Activated gamma-delta T cell treated with Interleukin-2 at 50 U/mL for 16 hours (primary cell): Measurements from ENCODE around the gene ARMCX6.
"Not testable (repeated sequence)": the region's sequence is repeated elsewhere in the genome, so short reads cannot be mapped to it uniquely, and the experiment has no call there.

Source experiments
- DNase-seq: peaks from one replicate; pipeline ENCODE4 v3.0.0-alpha.2; 2020

The ARMCX6 gene

GRCh38 chrX:101617211-101618191 lies at the start of gene ARMCX6:
Gene ARMCX6 (minus strand): TSS chrX:101618000. CDS start chrX:101616620, 1,380 bp downstream.
- DNase-seq, result peak; percentile 59

- DNase-seq, result no peak
Observed at GRCh38 chrX:101659601-101660063, 41.8 kb upstream of the ARMCX6 start, which contains the start of gene ARMCX2. Gene ARMCX2 (minus strand): TSS chrX:101659850. CDS start chrX:101657588, 2,262 bp downstream.

GRCh38 chrX:101658661-101659491 lies 41.1 kb upstream of the ARMCX6 start:
- DNase-seq, result peak; percentile 42

GRCh38 chrX:101657495-101657894 lies 39.7 kb upstream of the ARMCX6 start:
- DNase-seq, result no peak

GRCh38 chrX:101656817-101657216 lies 39.0 kb upstream of the ARMCX6 start:
- DNase-seq, result no peak

GRCh38 chrX:101655534-101655933 lies 37.7 kb upstream of the ARMCX6 start:
- DNase-seq, result no peak

- not testable (repeated sequence) for DNase-seq
Observed at GRCh38 chrX:101647716-101648115, 29.9 kb upstream of the ARMCX6 start.

GRCh38 chrX:101642093-101642492 lies 24.3 kb upstream of the ARMCX6 start:
- DNase-seq, result no peak

- DNase-seq, result no peak
Observed at GRCh38 chrX:101639583-101639982, 21.8 kb upstream of the ARMCX6 start.

- no peak for DNase-seq
Observed at GRCh38 chrX:101619364-101619763, 1.6 kb upstream of the ARMCX6 start.

GRCh38 chrX:101605728-101606127 lies 12.1 kb downstream of the ARMCX6 start:
- DNase-seq, result no peak

- no peak for DNase-seq
Observed at GRCh38 chrX:101605146-101605545, 12.7 kb downstream of the ARMCX6 start.

- no peak for DNase-seq
Observed at GRCh38 chrX:101602077-101602476, 15.7 kb downstream of the ARMCX6 start.

- DNase-seq, result not testable (repeated sequence)
Observed at GRCh38 chrX:101599592-101599991, 18.2 kb downstream of the ARMCX6 start.

GRCh38 chrX:101595739-101596419 lies 21.9 kb downstream of the ARMCX6 start:
- peak; percentile 25 for DNase-seq
